Body of pancreas (tissue), 4 donors: ENCODE results near the gene C1QTNF5. TPM values are rescaled to one million over a fixed set of nuclear protein-coding genes. Genes with fewer than 3 reads are reported as not detected.

ENCODE experiments used
- ATAC-seq: fragments of 150-250 bp; one replicate; pipeline ENCODE4 v1.9.1; 2016
- DNase-seq, 4 donors: peaks; one replicate each; pipeline ENCODE4 v3.0.0-alpha.2; 2019
- H3K27ac ChIP-seq, 4 donors: fragments of 200-600 bp; sonication (generic); 1 replicate in 3 of 4; 2 replicates in 1 of 4; pipeline versions ENCODE4 v1.5.1 to v1.6.1; 2016 to 2019; ENCODE audit warnings: mild to moderate bottlenecking in 1 of 4, mixed read lengths in 1 of 4, moderate library complexity in 1 of 4
- H3K27me3 ChIP-seq, 2 donors: fragments of 200-600 bp; sonication (generic); one replicate each; pipeline ENCODE4 v1.6.0; 2016; ENCODE audit warnings: mild to moderate bottlenecking in 1 of 2
- H3K36me3 ChIP-seq, 2 donors: fragments of 200-600 bp; sonication (generic); replicated peaks in 1 of 2; 2 replicates each; pipeline ENCODE4 v1.5.1; 2016; ENCODE audit warnings: low read depth in 2 of 2; ENCODE audit not compliant: insufficient read depth in 1 of 2
- H3K4me1 ChIP-seq: fragments of 200-600 bp; sonication (generic); one replicate; pipeline ENCODE4 v1.6.0; 2016
- H3K4me3 ChIP-seq, 2 donors: fragments of 200-600 bp; sonication (generic); 1 replicate in 1 of 2; 2 replicates in 1 of 2; pipeline ENCODE4 v1.5.1; 2016 to 2019
- H3K9me3 ChIP-seq, 3 donors: fragments of 200-600 bp; sonication (generic); 1 replicate in 2 of 3; 2 replicates in 1 of 3; pipeline ENCODE4 v1.5.1; 2016
- CTCF ChIP-seq, 7 experiments: fragments of 450-650 bp in 4 of 7; fragments of 200-600 bp in 3 of 7; sonication (generic) in 3 of 7; IDR thresholded peaks; one replicate each; pipeline ENCODE4 v1.5.1; 2016 to 2019; ENCODE audit warnings: antibody characterized with exemption in 7 of 7
- POLR2A ChIP-seq, 3 donors: fragments of 450-650 bp; IDR thresholded peaks; one replicate each; pipeline ENCODE4 v1.6.1; 2016; ENCODE audit warnings: antibody characterized with exemption in 3 of 3, mild to moderate bottlenecking in 2 of 3
- WGBS, 2 donors: methylation state at CpG; one replicate each; pipeline ENCODE4 v1.1.5; 2017; 5-methylcytosine and 5-hydroxymethylcytosine counted together
- intact Hi-C: fragments of 100-400 bp; cut with DNase I; formaldehyde crosslinking; loops from one replicate; pipeline ENCODE4 v1.15.1; 2023
- total RNA-seq, 2 donors: library from RNA; depleted of rRNA; stranded (reverse); fragments of >200 nt; gene quantifications; one replicate each; pipeline ENCODE4 v1.1.0, GENCODE V29; 2016

The C1QTNF5 gene
- total RNA-seq, 2 donors from 2014 or later = 28.8 to 54.1 TPM

DNA sequence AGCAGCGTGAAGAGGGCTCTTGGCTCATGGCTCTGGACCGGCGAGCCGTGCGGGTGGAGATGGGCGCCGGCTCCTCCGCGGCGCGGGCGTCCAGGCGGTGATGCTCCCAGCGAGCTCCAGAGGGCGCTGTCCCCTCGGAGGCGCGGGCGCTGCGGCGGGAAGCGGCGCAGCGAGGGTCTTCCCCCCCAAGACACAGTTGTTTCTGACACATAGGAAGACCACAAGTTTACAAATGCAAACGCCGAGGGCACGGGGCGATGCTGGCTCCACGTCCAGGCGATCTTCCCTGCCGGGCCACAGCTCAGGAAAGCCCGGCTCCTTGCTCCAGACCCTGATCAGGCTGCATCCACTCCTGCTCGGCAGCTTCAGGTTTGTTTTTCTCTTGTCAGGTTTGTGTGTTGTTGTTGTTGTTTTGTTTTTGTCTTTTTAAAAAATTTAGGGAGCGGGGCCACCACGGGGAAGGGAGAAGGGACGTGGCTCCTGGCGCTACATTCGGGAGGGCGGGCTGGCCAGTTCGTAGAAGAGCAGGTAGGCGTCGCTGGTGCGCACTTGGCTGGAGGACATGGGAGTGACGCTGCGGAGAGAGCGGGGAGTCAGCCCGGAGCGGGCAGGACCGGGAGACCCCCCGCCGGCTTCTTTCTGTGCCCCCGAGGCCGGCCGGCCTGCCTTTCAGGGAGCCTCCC lies 15.8 kb upstream of the C1QTNF5 start:
- peaks cover 27% of the 10 kb centered on the region for H3K4me1 ChIP-seq
- 62 to 87% methylated on average over 45 to 49 of the region's 54 CpGs for WGBS, 2 donors
- H3K27ac ChIP-seq = no peak overlapping the region
- H3K36me3 ChIP-seq = peaks cover 0 to 10% of the 10 kb centered on the region in 2 donors
- TF ChIP-seq CTCF (IDR thresholded peaks at IDR 0.05) (peak in 6 of 7 experiments; percentile 24 to 45 (median 39)), POLR2A (IDR thresholded peaks at IDR 0.05) (no peak)
- H3K9me3 ChIP-seq = no peaks in the 10 kb centered on the region
- H3K4me3 ChIP-seq = no peak overlapping the region
- DNase-seq = peak in 2 of 4 donors; percentile 32 to 37
- no peaks in the 10 kb centered on the region for H3K27me3 ChIP-seq
- intact Hi-C loops = no loop called here
- no peak for ATAC-seq

DNA sequence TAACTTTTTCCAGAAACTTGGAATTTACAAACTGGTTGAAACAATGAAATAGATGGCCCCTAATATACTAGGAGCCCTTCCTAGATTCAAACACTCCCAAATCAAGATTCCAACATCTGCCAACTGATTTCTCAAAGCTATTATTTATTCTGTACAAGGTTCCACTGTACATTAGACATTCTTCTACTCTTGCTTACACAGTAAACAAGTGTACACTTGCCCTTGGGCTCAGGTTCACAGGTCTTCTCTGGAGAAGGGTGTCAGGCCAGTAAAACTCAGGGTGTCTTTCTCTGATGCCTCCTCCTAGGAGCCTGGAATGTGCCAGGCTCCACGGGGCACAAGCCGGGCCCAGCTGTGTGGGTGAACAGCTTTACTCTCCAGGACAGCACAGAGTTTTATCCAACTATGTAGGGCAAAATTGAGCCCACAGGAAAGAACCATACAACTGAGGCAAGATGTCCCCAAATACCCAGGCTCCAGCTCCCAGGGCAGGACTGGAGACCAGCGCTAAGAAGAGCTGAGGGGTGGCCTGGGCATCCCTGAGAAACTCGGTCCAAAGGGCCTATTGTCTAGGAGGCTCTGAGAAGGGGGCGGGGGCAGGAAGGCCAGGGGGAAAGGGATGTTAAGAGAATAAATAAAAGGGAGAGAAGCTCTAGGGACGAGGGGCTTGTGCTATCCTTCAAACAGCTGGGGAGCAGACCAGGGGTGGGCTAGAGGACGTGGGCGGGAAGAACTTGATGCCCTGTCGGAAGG lies 14.6 kb upstream of the C1QTNF5 start:
- H3K36me3 ChIP-seq = peaks cover 0 to 10% of the 10 kb centered on the region in 2 donors
- 71 to 83% methylated on average over 9 of the region's 9 CpGs for WGBS, 2 donors
- TF ChIP-seq CTCF (IDR thresholded peaks at IDR 0.05) = no peak
- TF ChIP-seq POLR2A (IDR thresholded peaks at IDR 0.05) = no peak
- H3K4me3 ChIP-seq = no peak overlapping the region
- H3K9me3 ChIP-seq = no peaks in the 10 kb centered on the region
- no peak overlapping the region for H3K27ac ChIP-seq
- intact Hi-C loops = no loop called here
- no peak for DNase-seq
- peaks cover 14% of the 10 kb centered on the region for H3K4me1 ChIP-seq
- no peak for ATAC-seq
- H3K27me3 ChIP-seq = no peaks in the 10 kb centered on the region

GRCh38 chr11:119352857-119353260 lies 12.2 kb upstream of the C1QTNF5 start:
- H3K4me3 ChIP-seq = no peak overlapping the region
- ATAC-seq (peak; percentile 93), DNase-seq (peak; percentile 73 to 91 (median 82))
- H3K36me3 ChIP-seq = peaks cover 0 to 3% of the 10 kb centered on the region in 2 donors
- H3K4me1 ChIP-seq = peaks cover 10% of the 10 kb centered on the region
- intact Hi-C loops = no loop called here
- WGBS, 2 donors = 13 to 15% methylated on average over 4 of the region's 4 CpGs
- H3K27ac ChIP-seq = peak overlapping the region in 3 of 4 donors; percentile 62 to 76 (median 72)
- H3K27me3 ChIP-seq = no peaks in the 10 kb centered on the region
- TF ChIP-seq POLR2A (IDR thresholded peaks at IDR 0.05) (no peak), CTCF (IDR thresholded peaks at IDR 0.05) (no peak)
- no peaks in the 10 kb centered on the region for H3K9me3 ChIP-seq

DNA sequence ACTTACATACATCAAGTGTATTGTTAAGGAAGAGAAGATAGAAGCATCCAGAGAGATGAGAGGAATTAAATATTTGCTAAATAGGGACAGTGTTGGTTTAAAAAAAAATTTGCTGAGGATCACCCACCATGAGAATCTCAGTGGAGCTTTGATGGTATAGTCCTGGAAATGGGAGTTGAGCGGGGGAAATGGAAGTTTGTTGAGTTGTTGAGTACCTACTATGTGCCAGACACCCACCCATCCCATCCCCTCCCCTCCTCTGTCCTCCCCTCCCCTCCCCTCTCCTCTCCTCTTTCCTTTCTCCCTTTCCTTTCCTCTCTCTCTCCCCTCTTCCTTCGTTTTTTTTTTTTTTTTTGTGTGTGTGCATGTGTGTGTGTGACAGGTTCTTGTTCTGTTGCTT lies 10.5 kb upstream of the C1QTNF5 start:
- 50 to 56% methylated on average over 2 of the region's 2 CpGs for WGBS, 2 donors
- TF ChIP-seq CTCF (IDR thresholded peaks at IDR 0.05) (no peak), POLR2A (IDR thresholded peaks at IDR 0.05) (no peak)
- intact Hi-C loops = no loop called here

More for the DNA sequence above, 10.5 kb upstream of the C1QTNF5 start:
- no peak for ATAC-seq
- Histone ChIP-seq H3K4me1 (peaks cover 10% of the 10 kb centered on the region), H3K4me3 (no peak overlapping the region), H3K27me3 (no peaks in the 10 kb centered on the region), H3K9me3 (no peaks in the 10 kb centered on the region), H3K36me3 (no peaks in the 10 kb centered on the region), H3K27ac (no peak overlapping the region)
- no peak for DNase-seq
